ENCODE results near the gene FAM111A.

DNA sequence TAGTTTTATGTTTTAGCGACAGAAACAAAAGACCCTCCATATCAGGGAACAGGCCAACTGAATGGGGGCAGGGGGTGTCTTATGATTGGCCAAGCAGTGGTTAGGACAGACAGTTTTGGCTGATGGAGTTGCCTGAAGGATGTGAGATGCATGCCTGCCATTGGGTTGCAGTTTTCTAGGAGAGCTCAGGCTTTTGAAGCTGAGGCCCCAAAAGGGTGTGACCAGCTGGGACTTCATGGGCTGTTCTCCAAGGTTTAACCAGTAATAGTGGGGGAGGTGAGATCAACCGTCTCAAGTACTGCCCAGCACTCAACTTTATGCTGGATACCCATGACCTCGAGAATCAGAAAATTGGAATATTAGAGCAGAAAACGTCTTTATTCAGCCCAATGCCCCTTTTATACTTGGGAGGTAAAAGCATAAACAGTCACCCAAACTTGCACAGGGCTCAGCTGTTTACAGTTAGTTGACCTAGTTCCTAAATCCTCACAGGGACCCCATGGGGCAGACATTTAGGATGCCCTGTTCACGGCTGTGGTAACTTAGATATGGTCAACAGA lies 42.8 kb downstream of the FAM111A start:
- no peak for TF ChIP-seq POLR2A (IDR thresholded peaks at IDR 0.05)
- TF ChIP-seq, protein P1, sequence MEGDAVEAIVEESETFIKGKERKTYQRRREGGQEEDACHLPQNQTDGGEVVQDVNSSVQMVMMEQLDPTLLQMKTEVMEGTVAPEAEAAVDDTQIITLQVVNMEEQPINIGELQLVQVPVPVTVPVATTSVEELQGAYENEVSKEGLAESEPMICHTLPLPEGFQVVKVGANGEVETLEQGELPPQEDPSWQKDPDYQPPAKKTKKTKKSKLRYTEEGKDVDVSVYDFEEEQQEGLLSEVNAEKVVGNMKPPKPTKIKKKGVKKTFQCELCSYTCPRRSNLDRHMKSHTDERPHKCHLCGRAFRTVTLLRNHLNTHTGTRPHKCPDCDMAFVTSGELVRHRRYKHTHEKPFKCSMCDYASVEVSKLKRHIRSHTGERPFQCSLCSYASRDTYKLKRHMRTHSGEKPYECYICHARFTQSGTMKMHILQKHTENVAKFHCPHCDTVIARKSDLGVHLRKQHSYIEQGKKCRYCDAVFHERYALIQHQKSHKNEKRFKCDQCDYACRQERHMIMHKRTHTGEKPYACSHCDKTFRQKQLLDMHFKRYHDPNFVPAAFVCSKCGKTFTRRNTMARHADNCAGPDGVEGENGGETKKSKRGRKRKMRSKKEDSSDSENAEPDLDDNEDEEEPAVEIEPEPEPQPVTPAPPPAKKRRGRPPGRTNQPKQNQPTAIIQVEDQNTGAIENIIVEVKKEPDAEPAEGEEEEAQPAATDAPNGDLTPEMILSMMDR (IDR thresholded peaks at IDR 0.05), result no peak

Data from ovary (tissue), 3 donors.